ENCODE data around the gene SPTLC1. TPM values are rescaled to one million over a fixed set of nuclear protein-coding genes. Genes with fewer than 3 reads are reported as not detected.

Gene SPTLC1
- total and polyA plus RNA-seq, 2 of the 13 experiments (the other 11 are each of a cell fraction or from before 2014, with no cell fraction given), result 56.2 to 72.5 TPM

DNA sequence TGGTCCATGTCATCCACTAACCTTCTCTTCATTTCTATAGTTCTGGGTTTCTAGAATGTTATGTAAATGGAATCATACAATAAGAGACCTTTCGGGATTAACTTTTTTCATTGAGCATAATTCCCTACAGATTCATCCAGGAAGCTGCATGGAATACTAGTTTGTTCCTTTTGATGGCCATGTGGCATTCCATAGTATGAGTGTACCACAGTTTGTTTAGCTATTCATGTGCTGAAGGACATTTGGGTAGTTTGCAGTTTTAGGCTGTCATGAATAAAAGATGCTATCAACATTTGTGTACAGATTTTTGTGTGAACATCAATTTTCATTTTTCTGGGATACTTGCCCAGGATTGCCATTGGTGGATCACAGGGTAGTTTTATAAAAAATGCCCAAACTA is 6.8 kb upstream of the SPTLC1 start (continued):
- TF ChIP-seq ZNF7 (CRISPR knock-in tag; IDR thresholded peaks at IDR 0.05) (no peak), ZNF547 (CRISPR knock-in tag; IDR thresholded peaks at IDR 0.05) (no peak), MAFG (CRISPR knock-in tag; IDR thresholded peaks at IDR 0.05) (no peak), ZNF550 (CRISPR knock-in tag; IDR thresholded peaks at IDR 0.05; ENCODE audit: borderline replicate concordance) (no peak), CREB3 (CRISPR knock-in tag; IDR thresholded peaks at IDR 0.05) (no peak), SRF (IDR thresholded peaks at IDR 0.05; ENCODE audit: low read depth, low read length) (no peak)

DNA sequence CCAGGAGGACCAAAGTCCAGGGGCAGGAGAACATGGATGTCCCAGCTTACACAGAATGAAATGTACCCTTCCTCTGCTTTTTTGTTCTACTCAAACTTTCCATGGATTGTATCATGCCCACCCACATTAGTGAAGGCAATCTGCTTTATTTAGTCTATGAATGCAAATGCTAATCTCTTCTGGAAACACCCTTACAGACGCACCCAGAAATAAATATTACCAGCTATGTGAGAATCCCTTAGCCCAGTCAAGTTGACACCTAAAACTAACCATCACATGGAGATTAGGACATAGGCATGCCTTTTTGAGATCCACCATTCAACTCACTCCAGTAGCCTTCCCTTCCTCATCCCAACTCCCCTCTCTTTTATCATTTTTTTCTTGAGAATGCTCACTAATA is 6.1 kb upstream of the SPTLC1 start:
- in situ Hi-C loops (cut with HindIII; ENCODE audit: extremely low pct_ligation_motif_present, low pct_unique_long_range_greater_than_20kb), result no loop called here
- Histone ChIP-seq H3K27me3 (ENCODE audit: control insufficient read depth in 1 of 2, insufficient read depth in 2 of 2, low read length in 2 of 2) (peaks cover 0 to 3% of the 10 kb centered on the region in 2 experiments; a peak in 1 of 5 replicates), H4K20me1 (ENCODE audit: insufficient read depth, low read length) (no peaks in the 10 kb centered on the region), H3K9me3 (ENCODE audit: low read length) (no peaks in the 10 kb centered on the region), H2AFZ (ENCODE audit: low read length) (no peak overlapping the region), H3K4me2 (ENCODE audit: low read depth, low read length) (no peak overlapping the region), H3K27ac (ENCODE audit: extremely low read length, insufficient read depth, low read length) (no peak overlapping the region), H3K36me3 (replicated peaks in 1 of 2; ENCODE audit: control insufficient read depth in 1 of 2, insufficient read depth in 2 of 2, low read length in 2 of 2) (no peaks in the 10 kb centered on the region), H3K4me3 (replicated peaks in 1 of 3; ENCODE audit: insufficient read depth in 1 of 3, low read depth in 2 of 3, low read length in 3 of 3) (no peak overlapping the region), H3K79me2 (ENCODE audit: insufficient read depth, low read length) (no peaks in the 10 kb centered on the region), H3K4me1 (ENCODE audit: insufficient read depth, low read length) (0 out of 2 replicates have a peak, but pooled peaks cover 5% of the 10 kb centered on the region), H3K9ac (ENCODE audit: insufficient read depth, low read depth, low read length) (no peak overlapping the region)
- no peak for TF ChIP-seq NFIC (IDR thresholded peaks at IDR 0.05; ENCODE audit: low read length)
- no peak for TF ChIP-seq ZNF772 (CRISPR knock-in tag; IDR thresholded peaks at IDR 0.05)
- no peak for TF ChIP-seq ZNF788 (CRISPR knock-in tag; IDR thresholded peaks at IDR 0.05; ENCODE audit: borderline replicate concordance)
- 87% methylated on average over 1 of the region's 1 CpG for WGBS (ENCODE audit: low lambda C conversion rate)
- POLR2A ChIA-PET, result no interaction called here
- no peak for DNase-seq (ENCODE audit: low spot score)
- no TSS peak for BruUV-seq (replicated peaks)
- no peak for ATAC-seq
- CTCF ChIA-PET (ENCODE audit: low intra/inter-chr PET ratio, low total read pairs), result no interaction called here
- intact Hi-C loops (cut with micrococcal nuclease; ENCODE audit: unreplicated experiment), result no loop called here
- FAIRE-seq, result no peak
